B cell (primary cell): ENCODE results near the gene MRPS12. TPM values are rescaled to one million over a fixed set of nuclear protein-coding genes. Genes with fewer than 3 reads are reported as not detected.

ENCODE experiments used
- ATAC-seq: fragments of 200-7000 bp; cut with Tn5 transposase; one replicate; pipeline ENCODE4 v1.10.0; 2021; ENCODE audit warnings: low read depth, mild to moderate bottlenecking, moderate number of reproducible peaks, moderate library complexity
- CTCF ChIA-PET: fragments of 350-600 bp; sonication (Branson Sonifier 250); formaldehyde crosslinking; loops from one replicate; lab custom pipeline; 2021; ENCODE audit warnings: antibody characterized with exemption, inconsistent platforms; lab: Charles Lee
- POLR2A ChIA-PET: fragments of 350-600 bp; sonication (Branson Sonifier 250); formaldehyde crosslinking; loops from one replicate; lab custom pipeline; 2021; ENCODE audit warnings: antibody characterized with exemption; lab: Charles Lee
- DNase-seq: peaks from one replicate; pipeline ENCODE4 v3.0.0; 2013
- H2AFZ ChIP-seq: 2 replicates; pipeline ENCODE4 v1.6.1; 2012; ENCODE audit warnings: mild to moderate bottlenecking, low read depth, low read length; ENCODE audit not compliant: insufficient read depth, poor library complexity, severe bottlenecking
- H3K27ac ChIP-seq, 2 donors: 1 replicate in 1 of 2; 2 replicates in 1 of 2; pipeline ENCODE4 v1.5.1; 2012 to 2013; ENCODE audit warnings: low read length in 2 of 2, mild to moderate bottlenecking in 2 of 2, moderate library complexity in 1 of 2
- H3K27me3 ChIP-seq, 4 experiments: fragments of 200-600 bp in 1 of 4; sonication (generic) in 1 of 4; replicated peaks in 1 of 4; 1 replicate in 2 of 4; 2 replicates in 2 of 4; pipeline versions ENCODE4 v1.6.1 to v1.7.0; 2013 to 2016; ENCODE audit warnings: low read length in 3 of 4, mild to moderate bottlenecking in 2 of 4, mixed read lengths in 1 of 4, moderate library complexity in 1 of 4; ENCODE audit not compliant: insufficient read depth in 4 of 4, control insufficient read depth in 3 of 4; ENCODE audit errors: control extremely low read depth in 1 of 4
- H3K36me3 ChIP-seq, 2 experiments: replicated peaks in 1 of 2; 1 replicate in 1 of 2; 2 replicates in 1 of 2; pipeline versions ENCODE4 v1.6.1 to v1.7.1; 2013; ENCODE audit warnings: low read length in 1 of 2; ENCODE audit not compliant: insufficient read depth in 2 of 2, control insufficient read depth in 1 of 2; ENCODE audit errors: control extremely low read depth in 1 of 2, extremely low read depth in 1 of 2
- H3K4me1 ChIP-seq, 2 donors: fragments of 200-600 bp in 1 of 2; sonication (generic) in 1 of 2; 1 replicate in 1 of 2; 2 replicates in 1 of 2; pipeline versions ENCODE4 v1.5.1 to v1.6.1; 2013 to 2017; ENCODE audit warnings: low read length in 2 of 2; ENCODE audit not compliant: control insufficient read depth in 2 of 2, insufficient read depth in 2 of 2
- H3K4me2 ChIP-seq: replicated peaks from 2 replicates; pipeline ENCODE3; 2012; ENCODE audit warnings: mild to moderate bottlenecking, low read depth, low read length; ENCODE audit not compliant: poor library complexity, severe bottlenecking
- H3K4me3 ChIP-seq, 5 experiments: fragments of 200-600 bp in 1 of 5; sonication (generic) in 1 of 5; 1 replicate in 3 of 5; 2 replicates in 2 of 5; pipeline versions ENCODE4 v1.5.1 to v1.7.0; 2011 to 2016; ENCODE audit warnings: low read length in 4 of 5, mild to moderate bottlenecking in 4 of 5, low read depth in 2 of 5, control low read depth in 1 of 5, moderate library complexity in 1 of 5; ENCODE audit not compliant: insufficient read depth in 1 of 5; ENCODE audit errors: control extremely low read depth in 1 of 5, extremely low read depth in 1 of 5
- H3K79me2 ChIP-seq: fragments of 200-600 bp; sonication (generic); one replicate; pipeline ENCODE4 v1.6.0; 2016; ENCODE audit warnings: low read length; ENCODE audit not compliant: control insufficient read depth, insufficient read depth
- H3K9ac ChIP-seq: fragments of 200-600 bp; sonication (generic); 2 replicates; pipeline ENCODE4 v1.6.1; 2017; ENCODE audit warnings: mild to moderate bottlenecking, low read length, moderate library complexity
- H3K9me3 ChIP-seq, 3 donors: one replicate each; pipeline versions ENCODE4 v1.6.1 to v1.7.1; 2013; ENCODE audit warnings: low read length in 2 of 3; ENCODE audit not compliant: control insufficient read depth in 2 of 3, insufficient read depth in 1 of 3; ENCODE audit errors: control extremely low read depth in 1 of 3
- H4K20me1 ChIP-seq: 2 replicates; pipeline ENCODE4 v1.6.0; 2012; ENCODE audit warnings: mild to moderate bottlenecking, low read length; ENCODE audit not compliant: insufficient read depth, control insufficient read depth, poor library complexity, severe bottlenecking
- H3K27ac Mint-ChIP-seq: one replicate; pipeline ENCODE4 v1.8.0; 2021; ENCODE audit warnings: mixed read lengths
- H3K27me3 Mint-ChIP-seq: one replicate; pipeline ENCODE4 v1.8.0; 2021; ENCODE audit warnings: mixed read lengths
- H3K4me1 Mint-ChIP-seq: one replicate; pipeline ENCODE4 v1.8.0; 2021; ENCODE audit warnings: mixed read lengths
- H3K4me3 Mint-ChIP-seq: one replicate; pipeline ENCODE4 v1.8.0; 2021; ENCODE audit warnings: mixed read lengths
- H3K9me3 Mint-ChIP-seq: one replicate; pipeline ENCODE4 v1.8.0; 2022; ENCODE audit warnings: mixed read lengths; ENCODE audit not compliant: insufficient read depth
- CTCF ChIP-seq: fragments of 200-600 bp; IDR thresholded peaks from one replicate; pipeline ENCODE4 v1.8.0; 2022; ENCODE audit warnings: antibody characterized with exemption, mild to moderate bottlenecking
- EZH2 ChIP-seq: IDR thresholded peaks from 2 replicates; pipeline ENCODE4 v1.6.1; 2012; ENCODE audit warnings: borderline replicate concordance, low read depth, mild to moderate bottlenecking, moderate library complexity, low read length; ENCODE audit not compliant: insufficient read depth, poor library complexity, severe bottlenecking
- WGBS: methylation state at CpG from one replicate; pipeline ENCODE4 v1.1.5; 2013; ENCODE audit warnings: missing lambda C conversion rate; ENCODE audit not compliant: insufficient coverage; 5-methylcytosine and 5-hydroxymethylcytosine counted together
- intact Hi-C: fragments of 100-400 bp; cut with micrococcal nuclease; formaldehyde crosslinking; loops from one replicate; pipeline ENCODE4 v1.10.0; 2022
- polyA plus RNA-seq: library from polyadenylated mRNA; depleted of rRNA; stranded (reverse); fragments of >200 nt; gene quantifications from 2 replicates; pipeline ENCODE4 v1.2.3, GENCODE V29; 2012
- total RNA-seq, 2 donors: library from RNA; stranded (reverse); fragments of 120-200 nt in 1 of 2; gene quantifications; 1 replicate in 1 of 2; 2 replicates in 1 of 2; pipeline versions ENCODE4 v1.2.3 to v1.2.4, GENCODE V29; 2013 to 2022

MRPS12 gene
- total and polyA plus RNA-seq, 2 donors (not counting 1 experiment from before 2014, with no cell fraction given): 27.0 to 30.3 TPM

- Mint-ChIP-seq H3K4me1 (peaks cover 38% of the 10 kb centered on the region), H3K9me3 (no peaks in the 10 kb centered on the region), H3K27ac (peak within 1 kb of the TSS; percentile 94), H3K4me3 (peak within 1 kb of the TSS; percentile 96), H3K27me3 (no peaks in the 10 kb centered on the region)
- Histone ChIP-seq H3K36me3 (peaks cover 0 to 6% of the 10 kb centered on the region in 2 experiments), H3K4me2 (peak within 1 kb of the TSS; percentile 83), H3K4me3 (peak within 1 kb of the TSS; percentile 85 to 95 (median 92)), H3K9ac (peak within 1 kb of the TSS; percentile 95), H2AFZ (peak within 1 kb of the TSS; percentile 84), H3K9me3 (peaks cover 0 to 4% (median 0%) of the 10 kb centered on the region in 3 donors), H4K20me1 (no peaks in the 10 kb centered on the region), H3K27ac (peak within 1 kb of the TSS; percentile 89 to 99), H3K79me2 (peaks cover 89% of the 10 kb centered on the region), H3K4me1 (peaks cover 20 to 30% of the 10 kb centered on the region in 2 donors), H3K27me3 (no peaks in the 10 kb centered on the region)
- ChIA-PET POLR2A (interaction anchor here (0.5 to 1.9 kb wide), 9 partner anchors 31 to 281 kb away, joined by 3 to 13 read pairs (median 6); partner anchors contain the start of genes EIF3K, MAP4K1, MRPS12 and SARS2), CTCF (interaction anchor here (0.9 to 2.5 kb wide), 8 partner anchors 30 to 497 kb away, joined by 3 to 29 read pairs (median 4); partner anchors contain the start of genes ECH1, FAM98C, MRPS12 and SARS2)
- ATAC-seq (peak; percentile 89), DNase-seq (peak; percentile 100)
- no peak for TF ChIP-seq EZH2
- TF ChIP-seq CTCF: no peak
- WGBS: under 1% methylated on average over 64 of the region's 64 CpGs
- intact Hi-C loops: loop anchor here (1.0 to 2.0 kb wide), 9 partner anchors 21 to 525 kb away; partner anchors contain the start of genes ACTN4, ECH1, EIF3K and FAM98C
Observed at GRCh38 chr19:38899447-38900201, 31.1 kb upstream of the MRPS12 start, which contains the start of the genes NFKBIB and SIRT2. NFKBIB (plus strand) TSS chr19:38899969; CDS start chr19:38900033, 64 bp downstream. SIRT2 (minus strand) TSS chr19:38899618; CDS start chr19:38899521, 97 bp downstream.
